HG02938 (cell line): ENCODE results near the gene TCEAL7.
"Not testable (repeated sequence)": the region's sequence is repeated elsewhere in the genome, so short reads cannot be mapped to it uniquely, and the experiment has no call there.

Experiments used
- ATAC-seq: cut with Tn5 transposase; IDR thresholded peaks from one replicate; pipeline ENCODE4 v1.9.1; 2021; ENCODE audit warnings: mild to moderate bottlenecking, moderate library complexity; ENCODE audit not compliant: unreplicated experiment

TCEAL7 gene

GRCh38 chrX:103329991-103330390 lies at the start of gene TCEAL7:
Gene TCEAL7 (plus strand): TSS chrX:103330239. CDS start chrX:103331404, 1,165 bp downstream.
- no peak for ATAC-seq

- no peak for ATAC-seq
Observed at GRCh38 chrX:103293118-103293517, 36.9 kb upstream of the TCEAL7 start.

GRCh38 chrX:103304705-103305104 lies 25.3 kb upstream of the TCEAL7 start:
- no peak for ATAC-seq

- not testable (repeated sequence) for ATAC-seq
Observed at GRCh38 chrX:103305666-103306065, 24.4 kb upstream of the TCEAL7 start.

GRCh38 chrX:103309860-103310554 lies 20.0 kb upstream of the TCEAL7 start:
- ATAC-seq: no peak

- ATAC-seq: peak; percentile 99
Observed at GRCh38 chrX:103310555-103311398, 19.3 kb upstream of the TCEAL7 start, which contains the start of gene BEX2. Gene BEX2 (minus strand): TSS chrX:103310990. CDS start chrX:103309976, 1,014 bp downstream.

- ATAC-seq: no peak
Observed at GRCh38 chrX:103311399-103311780, 18.6 kb upstream of the TCEAL7 start.

- no peak for ATAC-seq
Observed at GRCh38 chrX:103330681-103331288, 746 bp downstream of the TCEAL7 start.

- ATAC-seq: no peak
Observed at GRCh38 chrX:103338663-103339062, 8.6 kb downstream of the TCEAL7 start.

GRCh38 chrX:103343105-103343504 lies 13.1 kb downstream of the TCEAL7 start:
- no peak for ATAC-seq

- ATAC-seq: no peak
Observed at GRCh38 chrX:103344606-103345005, 14.6 kb downstream of the TCEAL7 start.

GRCh38 chrX:103347682-103348397 lies 17.8 kb downstream of the TCEAL7 start:
- no peak for ATAC-seq

- no peak for ATAC-seq
Observed at GRCh38 chrX:103356130-103356798, 26.2 kb downstream of the TCEAL7 start, which contains the start of gene TCEAL9. Gene TCEAL9 (plus strand): TSS chrX:103356506. CDS start chrX:103357685, 1,179 bp downstream.

GRCh38 chrX:103356858-103357257 lies 26.8 kb downstream of the TCEAL7 start:
- no peak for ATAC-seq

GRCh38 chrX:103357871-103358270 lies 27.8 kb downstream of the TCEAL7 start:
- no peak for ATAC-seq

GRCh38 chrX:103359605-103360004 lies 29.6 kb downstream of the TCEAL7 start:
- ATAC-seq: not testable (repeated sequence)

GRCh38 chrX:103360092-103360491 lies 30.1 kb downstream of the TCEAL7 start:
- no peak for ATAC-seq

GRCh38 chrX:103360916-103361315 lies 30.9 kb downstream of the TCEAL7 start:
- no peak for ATAC-seq

GRCh38 chrX:103361798-103362197 lies 31.8 kb downstream of the TCEAL7 start:
- ATAC-seq: no peak

GRCh38 chrX:103362474-103362873 lies 32.4 kb downstream of the TCEAL7 start:
- ATAC-seq: no peak
